Urinary bladder (tissue), 2 donors: Measurements from ENCODE around the gene TMPRSS12. TPM values are rescaled to one million over a fixed set of nuclear protein-coding genes. Genes with fewer than 3 reads are reported as not detected.

Experiments used
- polyA plus RNA-seq: library from polyadenylated mRNA; stranded (reverse); fragments of 200-250 nt; gene quantifications from one replicate; pipeline ENCODE4 v1.2.3, GENCODE V29; 2013
- small RNA-seq: library from RNA; depleted of rRNA; stranded (forward); fragments of <200 nt; gene quantifications from one replicate; pipeline ENCODE3, GENCODE V24; 2014
- total RNA-seq: library from RNA; depleted of rRNA; stranded (reverse); fragments of >200 nt; gene quantifications from one replicate; pipeline ENCODE4 v1.2.3, GENCODE V29; 2014
- donor health status: healthy.

Gene TMPRSS12
- total and polyA plus RNA-seq, 2 donors = not detected

Small RNA genes within 50 kb of the gene (small RNA-seq; reads per million reads assigned to genes)
- not detected for gene AC013244.2
- gene RN7SL519P = not detected

Other genes with a start within 250 kb of the TMPRSS12 start
- 51.2 TPM for gene ATF1, start 78.8 kb upstream of the TMPRSS12 start, total RNA-seq
- gene ATF1, start 78.8 kb upstream of the TMPRSS12 start, polyA plus RNA-seq = 20.2 TPM
- gene HIGD1C, start 109.6 kb downstream of the TMPRSS12 start, total RNA-seq = not detected
- not detected for gene HIGD1C, start 109.6 kb downstream of the TMPRSS12 start, polyA plus RNA-seq
- 78.3 TPM for gene SLC11A2, start 183.5 kb downstream of the TMPRSS12 start, total RNA-seq
- 21.5 TPM for gene SLC11A2, start 183.5 kb downstream of the TMPRSS12 start, polyA plus RNA-seq
- gene LETMD1, start 205.4 kb downstream of the TMPRSS12 start, total RNA-seq = 61.4 TPM
- 63.3 TPM for gene LETMD1, start 205.4 kb downstream of the TMPRSS12 start, polyA plus RNA-seq
- 22.6 TPM for gene CSRNP2, start 240.7 kb downstream of the TMPRSS12 start, total RNA-seq
- 15.7 TPM for gene CSRNP2, start 240.7 kb downstream of the TMPRSS12 start, polyA plus RNA-seq